GM18499 (cell line): ENCODE data around the gene ATP23.

Experiments
- ATAC-seq: cut with Tn5 transposase; IDR thresholded peaks from one replicate; pipeline ENCODE4 v1.9.1; 2021; ENCODE audit warnings: moderate number of reproducible peaks; ENCODE audit not compliant: insufficient read depth, unreplicated experiment

The ATP23 gene

DNA sequence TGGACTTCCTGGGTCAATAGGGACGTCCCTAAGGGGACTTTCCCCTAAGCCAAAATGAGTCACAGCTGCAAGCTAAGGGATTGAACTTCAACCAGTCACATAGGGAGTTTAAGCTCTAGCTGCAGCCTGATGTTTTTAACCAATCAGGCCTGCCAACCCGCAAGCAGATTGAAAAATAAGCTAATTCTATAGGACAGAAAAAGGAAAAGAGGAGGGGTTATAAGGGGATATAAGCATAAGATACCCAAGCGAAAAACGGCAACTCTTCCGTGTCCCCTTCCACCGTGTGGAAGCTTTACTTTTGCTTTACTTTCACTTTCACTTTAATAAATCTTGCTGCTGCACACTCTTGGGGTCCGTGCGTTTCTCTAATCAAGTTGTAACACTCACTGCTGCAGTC lies 24.4 kb downstream of the ATP23 start:
- no peak for ATAC-seq

GRCh38 chr12:57966536-57966935 lies 25.2 kb downstream of the ATP23 start:
- ATAC-seq: no peak

DNA sequence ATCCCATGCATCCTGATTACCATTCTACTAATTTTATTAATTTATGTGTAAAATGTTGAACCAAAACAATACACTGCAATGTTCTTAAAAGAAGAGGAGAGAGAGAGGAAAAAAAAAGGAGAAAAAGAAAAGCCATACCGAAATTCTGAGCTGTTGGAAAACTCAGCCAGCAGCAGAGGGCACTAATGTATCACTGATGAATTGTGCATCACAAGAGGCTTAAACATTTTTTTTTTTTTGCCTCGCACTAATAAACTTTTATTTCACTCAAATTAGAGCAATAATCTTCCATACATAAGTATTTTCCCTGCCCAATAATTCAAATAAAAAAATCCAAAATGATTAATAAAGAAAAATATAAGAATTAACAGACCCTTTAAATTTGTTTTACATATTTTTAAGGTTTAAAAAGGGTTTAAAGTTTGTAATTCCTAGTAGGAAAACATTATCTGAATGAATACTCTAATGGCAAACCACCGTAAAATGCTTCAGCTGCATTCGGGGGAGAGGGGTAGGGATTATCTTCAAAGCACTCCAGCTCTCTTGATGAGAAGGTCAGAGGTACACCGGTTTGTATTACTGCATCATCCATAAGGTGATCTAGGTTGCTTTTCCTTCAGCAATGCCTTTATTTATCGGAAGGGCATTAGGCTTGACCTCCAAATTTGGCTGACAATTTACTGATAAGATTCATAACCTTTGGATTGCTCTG lies 41.9 kb downstream of the ATP23 start:
- no peak for ATAC-seq

DNA sequence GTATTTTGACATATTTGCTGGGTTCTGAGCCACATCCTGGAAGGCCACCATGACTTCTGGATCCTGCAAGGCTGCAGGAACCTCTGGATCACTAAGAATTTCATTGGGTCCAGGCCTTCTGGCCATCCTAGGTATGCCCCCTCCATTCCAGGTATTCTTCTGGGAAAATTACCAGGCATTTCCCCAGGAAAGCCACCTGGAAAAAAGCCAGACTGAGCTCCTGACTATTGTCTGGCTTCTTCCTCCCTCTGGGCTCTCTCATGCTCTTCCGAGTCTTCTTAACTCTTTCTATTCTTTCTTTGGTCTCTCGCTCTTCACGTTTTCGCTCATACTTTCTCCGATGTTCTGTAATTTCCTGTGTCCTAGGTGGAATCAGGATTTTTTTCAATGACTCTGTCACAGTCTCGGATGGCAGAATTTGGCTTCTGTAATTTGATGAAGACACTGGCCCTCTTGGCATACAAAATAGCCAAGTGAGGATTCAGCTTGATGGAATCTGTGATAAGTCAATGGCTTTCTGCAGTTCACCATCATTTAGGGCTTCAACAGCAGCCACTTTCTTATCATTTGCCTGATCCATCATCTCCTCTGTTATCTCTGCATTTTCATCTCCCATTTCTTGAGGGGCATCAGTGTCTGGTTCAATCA lies 42.6 kb downstream of the ATP23 start:
- no peak for ATAC-seq

GRCh38 chr12:57984629-57985151 lies 43.3 kb downstream of the ATP23 start:
- no peak for ATAC-seq

DNA sequence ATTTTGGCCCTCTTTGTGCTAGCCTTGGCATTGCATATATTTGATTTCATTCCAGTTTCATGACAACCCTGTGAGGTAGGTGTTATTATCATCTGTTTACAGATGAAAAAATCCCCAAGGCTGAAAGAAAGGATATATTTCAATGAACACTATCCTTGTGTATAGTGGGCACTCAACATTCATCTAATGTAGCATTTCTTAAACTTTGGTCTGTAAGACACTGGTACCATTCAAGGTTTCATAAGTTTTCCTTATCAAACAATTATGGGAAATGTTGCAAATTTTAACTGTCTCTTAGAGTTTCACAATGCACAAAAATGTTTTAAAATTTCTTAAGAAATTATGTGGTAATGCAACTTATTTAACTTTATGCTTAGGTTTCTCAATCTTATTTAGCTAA lies 44.3 kb downstream of the ATP23 start:
- ATAC-seq: no peak

DNA sequence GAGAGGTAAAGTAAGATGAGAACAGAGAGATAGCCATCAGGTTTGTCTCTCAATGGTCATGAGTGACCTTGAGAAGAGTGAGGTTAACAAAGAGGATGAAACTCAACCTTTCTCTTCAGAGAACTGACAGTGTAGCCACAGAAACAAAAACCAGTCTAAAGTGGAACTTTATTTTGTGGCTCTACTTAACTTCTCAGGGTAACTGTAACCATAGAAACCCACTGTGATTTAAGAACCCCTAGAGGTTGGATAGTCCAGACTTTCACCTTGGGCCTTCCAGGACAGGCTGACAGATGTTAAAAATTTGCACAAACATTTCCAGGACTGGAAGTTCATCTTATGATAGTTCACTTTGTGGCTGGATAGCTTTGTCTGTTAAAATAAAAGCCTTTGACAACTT lies 48.5 kb downstream of the ATP23 start:
- ATAC-seq: no peak

- ATAC-seq: no peak
Observed at GRCh38 chr12:57990241-57990883, 49.0 kb downstream of the ATP23 start.

DNA sequence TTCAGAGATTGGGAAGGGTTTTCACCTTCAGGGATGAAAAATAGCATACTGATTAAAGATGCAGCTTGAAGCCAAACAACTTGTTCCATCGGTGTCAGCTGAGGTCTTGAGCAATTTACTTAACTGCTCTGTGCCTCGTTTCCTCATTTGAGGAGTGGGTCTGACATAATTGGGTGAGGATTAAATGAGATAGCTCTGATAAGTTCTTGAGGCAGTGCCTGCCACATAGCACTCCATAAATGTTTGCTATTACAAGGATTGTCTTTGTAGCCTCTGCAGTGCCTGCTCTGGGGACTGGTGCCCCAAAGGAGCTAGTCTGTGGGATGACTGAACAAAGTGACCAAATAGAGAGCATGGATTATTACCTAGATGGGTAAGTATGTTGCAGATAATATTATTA lies 50.6 kb downstream of the ATP23 start:
- no peak for ATAC-seq

DNA sequence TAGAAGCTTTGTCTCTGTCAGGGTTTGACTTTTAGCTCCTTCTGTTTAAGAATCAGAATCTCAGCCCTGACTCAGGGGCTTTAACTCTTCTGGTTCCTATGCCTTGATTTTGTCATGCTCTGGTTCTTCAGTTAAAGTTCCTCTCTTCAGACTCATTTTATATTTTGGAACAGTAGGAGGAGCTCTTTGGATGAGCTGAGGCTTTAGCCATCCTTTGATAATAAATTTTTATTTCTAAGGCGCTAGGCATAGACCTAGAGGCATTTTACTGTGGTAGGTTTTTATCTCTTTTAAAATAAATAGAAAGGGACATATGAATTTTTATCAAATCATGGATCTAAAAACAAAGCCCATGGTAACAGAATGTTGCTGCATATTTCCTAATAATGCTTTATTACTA lies 51.7 kb downstream of the ATP23 start:
- ATAC-seq: no peak

DNA sequence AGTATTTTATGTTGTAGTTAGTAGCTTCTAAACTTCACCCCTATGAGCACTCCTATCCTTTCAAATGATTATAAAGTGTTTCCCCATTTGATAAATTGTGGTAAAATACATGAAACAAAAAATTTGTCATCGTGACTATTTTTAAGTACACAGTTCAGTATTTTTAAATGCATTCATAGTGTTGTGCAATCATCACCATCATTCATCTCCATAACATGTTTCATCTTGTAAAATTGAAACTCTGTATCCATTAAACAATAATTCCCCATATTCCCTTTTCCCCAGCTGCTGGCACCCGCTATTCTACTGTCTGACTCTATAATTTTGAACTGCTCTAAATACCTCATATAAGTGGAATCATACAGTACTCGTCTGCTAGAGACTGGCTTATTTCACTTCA lies 52.5 kb downstream of the ATP23 start:
- no peak for ATAC-seq

- ATAC-seq: no peak
Observed at GRCh38 chr12:57996520-57996919, 55.2 kb downstream of the ATP23 start.

- no peak for ATAC-seq
Observed at GRCh38 chr12:57998251-57998650, 56.9 kb downstream of the ATP23 start.

GRCh38 chr12:58000499-58000898 lies 59.1 kb downstream of the ATP23 start:
- no peak for ATAC-seq

GRCh38 chr12:58007875-58008274 lies 66.5 kb downstream of the ATP23 start:
- ATAC-seq: no peak

GRCh38 chr12:58008634-58009033 lies 67.3 kb downstream of the ATP23 start:
- no peak for ATAC-seq
